Stimulated activated CD4-positive, alpha-beta T cell treated with anti-CD3 and anti-CD28 coated beads, Interleukin-15, amount 100 ng/mL, for 48 hours (primary cell): ENCODE measurements around the gene OSBPL6.
"Not testable (repeated sequence)": the region's sequence is repeated elsewhere in the genome, so short reads cannot be mapped to it uniquely, and the experiment has no call there.

Experiments used
- DNase-seq, 2 donors: peaks; one replicate each; pipeline ENCODE4 v3.0.0-alpha.2; 2020; ENCODE audit warnings: low read depth in 2 of 2

The OSBPL6 gene

GRCh38 chr2:178350051-178350450 lies 155.7 kb downstream of the OSBPL6 start:
- DNase-seq = no peak

- DNase-seq = not testable (repeated sequence)
Measured at GRCh38 chr2:178357704-178358103, 163.4 kb downstream of the OSBPL6 start.

GRCh38 chr2:178359192-178359912 lies 165.0 kb downstream of the OSBPL6 start:
- DNase-seq = no peak

GRCh38 chr2:178361588-178361987 lies 167.3 kb downstream of the OSBPL6 start:
- DNase-seq = no peak

GRCh38 chr2:178363252-178363651 lies 168.9 kb downstream of the OSBPL6 start:
- DNase-seq = no peak

DNA sequence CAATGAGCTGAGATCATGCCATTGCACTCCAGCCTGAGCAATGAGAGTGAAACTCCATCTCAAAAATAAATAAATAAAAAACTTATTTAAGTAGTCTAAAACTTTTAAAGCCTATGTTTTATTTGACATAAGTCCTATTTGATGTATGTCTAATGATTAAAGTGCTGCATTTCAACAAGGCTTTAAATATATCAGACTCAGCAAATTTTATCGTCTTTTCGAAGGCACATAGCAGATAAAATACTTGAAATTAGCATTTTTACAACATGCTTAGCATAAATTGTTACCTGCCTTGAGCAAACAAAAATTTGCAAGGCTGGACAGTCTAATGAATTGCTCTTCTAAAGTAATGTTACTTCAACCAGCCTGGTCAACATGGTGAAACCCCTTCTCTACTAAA lies 170.8 kb downstream of the OSBPL6 start:
- DNase-seq = no peak

DNA sequence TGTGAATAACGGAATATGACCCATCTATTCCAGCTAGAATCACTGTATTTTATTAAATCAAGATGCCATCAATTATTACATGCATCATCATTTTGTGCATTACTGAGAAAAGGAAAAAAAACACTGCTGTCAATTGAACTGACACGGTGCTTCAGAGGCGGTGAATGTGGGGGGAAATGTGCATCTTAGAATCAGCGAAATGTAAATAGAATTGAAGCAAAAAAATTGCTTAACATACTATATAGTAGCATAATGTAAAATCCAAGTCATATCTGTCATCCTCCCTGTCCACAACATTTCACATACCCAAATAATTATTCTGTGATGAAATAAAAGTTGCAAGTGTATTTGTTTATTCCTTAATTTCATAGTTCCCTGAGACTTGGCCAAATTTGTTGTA lies 172.1 kb downstream of the OSBPL6 start:
- DNase-seq = no peak

GRCh38 chr2:178367344-178367743 lies 173.0 kb downstream of the OSBPL6 start:
- DNase-seq = no peak

DNA sequence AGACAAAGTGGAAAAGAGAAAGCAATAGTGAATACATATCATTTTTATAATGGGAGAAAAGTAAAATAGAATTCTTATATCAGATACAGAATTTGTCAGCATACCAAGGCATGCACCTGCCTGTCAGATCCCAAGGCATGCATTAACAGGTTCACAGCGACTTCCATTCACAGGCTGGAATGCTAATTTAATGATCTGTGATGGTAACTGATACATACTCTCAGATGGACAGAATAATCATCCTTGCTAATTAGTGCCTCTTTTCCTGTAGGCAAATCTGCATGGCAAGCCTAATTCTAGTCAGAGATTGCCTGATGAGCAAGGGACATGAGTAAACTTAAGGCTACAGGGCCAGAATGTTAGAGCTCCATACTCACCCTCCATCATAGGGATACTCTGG lies 180.6 kb downstream of the OSBPL6 start:
- no peak for DNase-seq

DNA sequence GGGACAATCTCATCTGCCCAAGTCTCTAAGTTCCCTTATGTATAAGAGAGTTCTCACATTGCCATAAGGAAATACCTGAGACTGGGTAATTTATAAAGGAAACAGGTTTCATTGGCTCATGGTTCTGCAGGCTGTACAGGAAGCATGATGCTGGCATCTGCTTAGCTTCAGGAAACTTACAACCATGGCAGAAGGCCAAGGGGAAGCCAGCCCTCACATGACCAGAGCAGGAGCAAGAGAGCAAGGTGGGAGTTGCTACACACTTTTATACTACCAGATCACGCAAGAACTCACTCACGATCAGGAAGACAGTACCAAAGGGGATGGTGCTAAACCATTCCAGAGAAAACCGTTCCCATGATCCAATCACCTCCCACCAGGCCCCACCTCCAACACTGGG lies 182.7 kb downstream of the OSBPL6 start:
- no peak for DNase-seq

DNA sequence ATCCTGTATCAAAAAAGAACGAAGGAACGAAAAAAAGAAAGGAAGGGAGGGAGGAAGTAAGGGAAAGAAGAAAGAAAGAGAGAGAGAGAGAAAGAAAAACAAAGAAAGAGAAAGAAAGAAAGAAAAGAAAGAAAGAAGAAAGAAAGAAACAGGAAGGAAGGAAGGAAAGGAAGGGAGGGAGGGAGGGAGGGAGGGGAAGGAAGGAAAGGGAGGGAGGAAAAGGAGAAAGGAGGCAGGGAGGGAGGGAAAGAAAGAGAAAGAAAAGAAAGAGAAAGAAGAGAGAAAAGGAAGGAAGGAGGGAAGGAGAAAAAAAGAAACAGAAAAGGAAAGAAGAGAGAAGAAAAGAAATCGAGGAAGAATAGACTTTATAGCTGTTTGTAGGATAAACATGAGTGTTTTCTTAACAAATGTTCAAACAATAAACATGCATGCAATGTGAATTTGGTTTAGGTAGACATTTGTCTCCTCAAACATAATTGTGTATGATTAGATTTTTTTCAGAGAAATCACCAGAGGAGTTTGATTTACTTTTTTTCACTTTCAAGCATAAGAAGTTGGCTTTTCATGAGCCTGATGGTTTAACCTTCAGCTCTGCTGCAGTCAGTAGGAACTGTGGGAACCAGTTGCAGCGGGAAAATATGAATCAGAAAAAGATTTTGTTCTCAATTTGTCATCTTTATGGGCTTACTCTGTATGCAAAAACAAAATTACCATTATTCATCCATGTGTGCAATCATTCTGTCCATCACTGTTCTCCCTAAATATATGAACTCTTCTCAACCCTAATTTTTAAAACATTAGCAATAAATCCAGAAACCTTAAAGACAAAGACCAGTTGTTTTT lies 185.1 kb downstream of the OSBPL6 start:
- no peak for DNase-seq

DNA sequence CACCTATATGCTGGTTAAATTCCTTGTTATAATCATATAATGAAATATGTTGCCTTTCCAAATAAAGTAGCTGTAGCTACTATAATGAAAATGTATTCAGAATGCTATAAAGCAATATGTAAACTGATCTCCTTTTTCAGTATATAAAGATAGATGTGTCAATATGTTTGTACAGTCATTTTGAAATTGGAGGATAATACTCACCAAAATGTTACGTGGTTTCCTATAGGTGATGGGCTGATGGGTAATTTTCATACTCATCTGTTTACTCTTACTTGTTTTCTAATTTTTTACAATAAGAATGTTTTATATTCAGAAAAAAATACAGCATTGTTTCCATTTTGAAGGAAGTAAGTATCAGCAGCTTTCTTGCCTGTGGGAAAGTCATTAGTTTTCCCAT lies 186.5 kb downstream of the OSBPL6 start:
- DNase-seq = no peak

DNA sequence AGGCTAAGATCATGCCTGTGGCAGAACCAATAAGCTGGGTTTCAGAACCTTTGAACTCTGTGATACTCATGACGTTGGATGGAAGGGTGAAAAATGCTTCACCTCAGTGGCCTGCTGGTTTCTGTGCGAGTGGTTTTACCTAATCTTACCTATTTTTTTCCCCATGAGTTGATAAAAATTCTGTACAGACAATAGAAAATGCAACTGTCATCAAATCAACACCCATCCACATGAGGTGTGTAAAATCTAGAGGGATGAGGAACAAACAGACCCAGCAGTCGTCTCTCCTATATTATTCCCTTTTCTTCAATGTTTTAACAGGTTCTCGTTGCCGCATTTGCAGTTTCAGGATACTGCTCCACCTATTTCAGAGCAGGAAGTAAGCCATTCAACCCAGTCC lies 189.4 kb downstream of the OSBPL6 start:
- DNase-seq = no peak

GRCh38 chr2:178385595-178386148 lies 191.4 kb downstream of the OSBPL6 start:
- no peak for DNase-seq

GRCh38 chr2:178386986-178387597 lies 192.8 kb downstream of the OSBPL6 start:
- no peak for DNase-seq

- no peak for DNase-seq
Measured at GRCh38 chr2:178388287-178388686, 194.0 kb downstream of the OSBPL6 start.

- DNase-seq = no peak
Measured at GRCh38 chr2:178391701-178392100, 197.4 kb downstream of the OSBPL6 start.

- DNase-seq = no peak
Measured at GRCh38 chr2:178392215-178392614, 197.9 kb downstream of the OSBPL6 start.

DNA sequence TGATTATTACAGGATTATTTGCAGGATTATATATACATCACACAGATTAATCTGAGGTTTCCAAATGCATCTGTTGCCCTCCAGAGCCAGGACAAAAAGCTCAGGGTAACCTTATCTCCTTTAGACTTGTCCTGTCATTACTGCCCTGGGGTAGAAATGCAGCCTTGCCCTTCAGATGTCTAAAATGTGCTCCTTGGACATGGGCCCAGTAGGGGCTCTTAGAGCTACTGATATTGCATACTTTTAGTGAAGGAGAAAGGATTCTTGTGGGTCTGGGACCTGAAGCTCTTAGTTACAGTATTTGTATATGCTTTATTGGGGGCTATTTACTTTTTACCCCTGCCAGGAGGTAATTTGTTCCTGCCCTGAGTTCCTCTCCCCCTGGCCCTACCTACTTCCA lies 200.5 kb downstream of the OSBPL6 start:
- no peak for DNase-seq

GRCh38 chr2:178395295-178395694 lies 201.0 kb downstream of the OSBPL6 start:
- DNase-seq = no peak

DNA sequence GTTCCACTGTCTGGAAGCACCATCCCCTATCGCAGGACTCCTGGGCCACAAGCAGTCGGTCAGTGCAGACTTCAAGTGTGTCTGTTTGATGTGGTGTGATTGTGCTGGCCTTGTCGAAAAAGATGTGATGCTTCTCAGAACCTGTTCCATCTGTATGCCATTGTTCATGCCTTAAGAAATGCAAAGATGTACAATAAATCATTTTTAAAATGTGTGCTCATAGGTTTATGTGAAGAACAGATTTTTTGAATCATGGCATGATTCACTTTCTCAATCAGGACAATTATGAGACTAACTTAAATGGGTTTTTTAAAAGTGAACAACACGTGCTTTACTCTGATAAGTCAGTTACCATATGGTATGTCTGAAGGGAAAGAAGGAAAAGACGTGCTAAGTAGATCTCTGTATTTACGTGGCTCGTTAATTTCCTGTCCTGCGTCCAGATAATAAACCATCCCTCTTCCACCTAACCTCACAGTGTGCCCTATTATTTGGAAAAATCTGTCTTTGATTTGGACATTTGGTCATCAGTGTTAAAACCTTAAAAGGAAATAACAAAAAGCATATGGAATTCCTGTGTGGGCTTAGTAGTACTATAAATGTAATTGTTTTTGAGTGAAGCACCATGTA lies 201.7 kb downstream of the OSBPL6 start:
- DNase-seq = no peak

- DNase-seq = no peak
Measured at GRCh38 chr2:178397002-178397605, 202.8 kb downstream of the OSBPL6 start.
